BLaER1 (cell line): Measurements from ENCODE around the gene E2F2.
A peak's percentile ranks its signal among the peaks of the same experiment; 100 is the strongest.

Experiments
- H3K27ac ChIP-seq: shearing (Covaris generic); formaldehyde crosslinking; 2 replicates; pipeline ENCODE4 v1.8.1; 2022
- H3K27me3 ChIP-seq: shearing (Covaris generic); formaldehyde crosslinking; 2 replicates; pipeline ENCODE4 v1.8.1; 2022
- H3K36me3 ChIP-seq: shearing (Covaris generic); formaldehyde crosslinking; 2 replicates; pipeline ENCODE4 v1.8.1; 2022
- H3K4me1 ChIP-seq: shearing (Covaris generic); formaldehyde crosslinking; 2 replicates; pipeline ENCODE4 v1.8.1; 2022
- H3K4me2 ChIP-seq: shearing (Covaris generic); formaldehyde crosslinking; 2 replicates; pipeline ENCODE4 v1.8.1; 2022
- H3K4me3 ChIP-seq: shearing (Covaris generic); formaldehyde crosslinking; 2 replicates; pipeline ENCODE4 v1.8.1; 2022
- H3K9ac ChIP-seq: shearing (Covaris generic); formaldehyde crosslinking; 2 replicates; pipeline ENCODE4 v1.8.1; 2022
- H3K9me3 ChIP-seq: shearing (Covaris generic); formaldehyde crosslinking; 2 replicates; pipeline ENCODE4 v1.8.1; 2022
- H4K20me1 ChIP-seq: shearing (Covaris generic); formaldehyde crosslinking; 2 replicates; pipeline ENCODE4 v1.8.1; 2022
- Cebpa-rat ChIP-seq: shearing (Covaris generic); IDR thresholded peaks from 2 replicates; pipeline ENCODE4 v1.8.1; 2022

E2F2 gene, protein sequence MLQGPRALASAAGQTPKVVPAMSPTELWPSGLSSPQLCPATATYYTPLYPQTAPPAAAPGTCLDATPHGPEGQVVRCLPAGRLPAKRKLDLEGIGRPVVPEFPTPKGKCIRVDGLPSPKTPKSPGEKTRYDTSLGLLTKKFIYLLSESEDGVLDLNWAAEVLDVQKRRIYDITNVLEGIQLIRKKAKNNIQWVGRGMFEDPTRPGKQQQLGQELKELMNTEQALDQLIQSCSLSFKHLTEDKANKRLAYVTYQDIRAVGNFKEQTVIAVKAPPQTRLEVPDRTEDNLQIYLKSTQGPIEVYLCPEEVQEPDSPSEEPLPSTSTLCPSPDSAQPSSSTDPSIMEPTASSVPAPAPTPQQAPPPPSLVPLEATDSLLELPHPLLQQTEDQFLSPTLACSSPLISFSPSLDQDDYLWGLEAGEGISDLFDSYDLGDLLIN

DNA sequence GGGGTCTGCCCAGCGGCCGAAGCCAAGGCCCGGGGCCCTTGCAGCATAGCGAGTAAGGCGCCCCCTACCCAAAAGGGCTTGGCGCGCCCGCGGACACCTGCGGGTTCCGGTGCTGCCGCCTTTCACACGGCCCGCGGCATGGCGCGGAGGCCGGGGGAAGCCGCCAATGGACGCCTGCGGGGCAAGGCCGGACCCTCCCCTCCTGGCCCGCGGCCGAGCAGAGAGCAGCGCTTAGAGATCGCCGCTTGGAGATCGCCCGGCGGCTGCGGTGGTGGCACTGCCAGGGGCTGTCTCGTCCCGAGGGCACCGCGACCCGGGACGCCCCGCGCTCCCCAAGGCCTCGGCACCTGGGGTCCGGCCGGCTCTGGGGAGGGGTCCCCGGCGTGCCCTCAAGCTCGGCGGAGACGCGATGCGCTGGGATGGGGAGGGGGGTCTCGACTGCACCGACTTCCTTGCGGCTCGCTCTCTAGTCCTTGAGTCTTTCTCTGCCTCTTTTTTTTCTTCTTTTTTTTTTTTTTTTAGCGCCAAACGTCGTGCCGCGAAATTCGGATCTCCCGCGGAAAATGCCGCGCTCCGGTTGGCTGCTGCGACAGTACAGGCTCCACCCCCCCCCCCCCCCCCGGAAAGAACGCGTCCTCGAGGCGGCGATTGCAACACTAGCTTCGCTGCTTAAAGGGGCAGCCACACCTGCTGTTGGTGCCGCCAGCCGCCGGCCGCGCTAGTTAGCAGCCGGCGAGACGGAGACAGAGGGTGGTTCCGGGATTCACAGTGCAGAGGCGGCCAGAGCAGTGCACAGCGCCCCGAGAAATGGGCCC, at the start of gene E2F2:
Gene E2F2, minus strand, starts transcription at position 487 of the 815 bp plus-strand sequence. Its CDS starts 440 bp downstream, at position 47.
- H3K27ac ChIP-seq: peak within 1 kb of the TSS; percentile 100
- peak within 1 kb of the TSS; percentile 99 for H3K9ac ChIP-seq
- no peaks in the 10 kb centered on the region for H3K27me3 ChIP-seq
- H3K4me1 ChIP-seq: peaks cover 92% of the 10 kb centered on the region
- H3K4me3 ChIP-seq: peak within 1 kb of the TSS; percentile 91
- H4K20me1 ChIP-seq: peaks cover 13% of the 10 kb centered on the region; the same call in 1 of the 2 replicates
- H3K36me3 ChIP-seq: peaks cover 18% of the 10 kb centered on the region; the same call in 1 of the 2 replicates
- peak; percentile 96 for TF ChIP-seq Cebpa-rat
- peak within 1 kb of the TSS; percentile 94 for H3K4me2 ChIP-seq
- no peaks in the 10 kb centered on the region for H3K9me3 ChIP-seq

DNA sequence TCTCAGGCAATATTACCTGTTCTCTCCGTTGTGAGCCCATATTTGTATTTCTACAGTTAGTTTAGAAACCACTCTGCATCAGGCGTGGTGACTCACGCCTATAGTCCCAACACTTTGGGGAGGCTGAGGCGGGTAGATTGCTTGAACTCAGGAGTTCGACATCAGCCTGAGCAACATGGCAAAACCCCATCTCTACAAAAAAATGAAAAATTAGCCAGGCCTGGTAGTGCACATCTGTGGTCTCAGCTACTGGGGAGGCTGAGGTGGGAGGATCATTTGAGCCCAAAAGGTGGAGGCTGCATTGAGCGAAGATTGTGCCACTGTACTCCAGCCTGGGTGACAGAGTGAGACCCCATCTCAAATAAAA, 47.9 kb upstream of the E2F2 start:
- peaks cover 99% of the 10 kb centered on the region for H3K4me1 ChIP-seq
- no peaks in the 10 kb centered on the region for H3K9me3 ChIP-seq
- H3K4me3 ChIP-seq: no peak overlapping the region
- H3K9ac ChIP-seq: no peak overlapping the region
- H3K4me2 ChIP-seq: peak overlapping the region; percentile 75
- no peak for TF ChIP-seq Cebpa-rat
- no peaks in the 10 kb centered on the region for H3K36me3 ChIP-seq
- H4K20me1 ChIP-seq: no peaks in the 10 kb centered on the region
- peak overlapping the region; percentile 80; the same call in 1 of the 2 replicates for H3K27ac ChIP-seq
- H3K27me3 ChIP-seq: no peaks in the 10 kb centered on the region

DNA sequence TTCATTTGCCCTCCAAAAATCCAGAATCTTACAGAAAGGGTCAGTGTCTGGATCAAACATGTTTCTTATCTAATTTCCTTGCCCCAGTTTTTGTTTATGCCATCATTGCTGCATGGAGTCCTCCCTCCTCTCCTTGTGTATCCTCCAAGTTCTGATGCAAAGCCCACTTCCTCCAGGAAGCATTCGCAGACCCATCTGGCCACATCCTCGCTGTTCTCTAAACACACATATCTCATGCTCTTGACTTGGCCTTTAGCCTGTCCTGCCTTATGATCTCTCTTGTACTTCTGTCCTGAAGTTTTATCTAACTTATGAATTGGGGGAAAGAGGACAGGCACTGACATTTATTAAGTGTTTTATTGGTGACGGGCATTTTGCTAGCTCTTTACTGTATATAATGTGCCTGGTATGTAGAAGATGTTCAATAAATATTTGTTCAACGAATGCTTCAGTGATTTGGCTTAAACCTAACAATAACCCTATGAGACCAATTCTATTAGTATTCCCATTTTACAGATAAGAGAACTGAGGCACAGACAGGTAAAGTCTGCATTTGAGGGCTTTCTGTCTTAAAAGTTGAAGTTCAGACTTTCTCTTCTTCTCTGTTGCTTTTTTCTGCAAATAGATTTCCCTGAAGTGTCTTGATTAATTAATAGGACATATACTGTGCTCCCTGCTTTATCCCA, 47.4 kb upstream of the E2F2 start:
- Histone ChIP-seq H3K9me3 (no peaks in the 10 kb centered on the region), H3K4me3 (peak overlapping the region; percentile 24; the same call in 1 of the 2 replicates), H3K27ac (peak overlapping the region; percentile 80), H4K20me1 (no peaks in the 10 kb centered on the region), H3K4me1 (peaks cover 100% of the 10 kb centered on the region), H3K27me3 (no peaks in the 10 kb centered on the region), H3K9ac (peak overlapping the region; percentile 66), H3K36me3 (no peaks in the 10 kb centered on the region), H3K4me2 (peak overlapping the region; percentile 75)
- no peak for TF ChIP-seq Cebpa-rat

DNA sequence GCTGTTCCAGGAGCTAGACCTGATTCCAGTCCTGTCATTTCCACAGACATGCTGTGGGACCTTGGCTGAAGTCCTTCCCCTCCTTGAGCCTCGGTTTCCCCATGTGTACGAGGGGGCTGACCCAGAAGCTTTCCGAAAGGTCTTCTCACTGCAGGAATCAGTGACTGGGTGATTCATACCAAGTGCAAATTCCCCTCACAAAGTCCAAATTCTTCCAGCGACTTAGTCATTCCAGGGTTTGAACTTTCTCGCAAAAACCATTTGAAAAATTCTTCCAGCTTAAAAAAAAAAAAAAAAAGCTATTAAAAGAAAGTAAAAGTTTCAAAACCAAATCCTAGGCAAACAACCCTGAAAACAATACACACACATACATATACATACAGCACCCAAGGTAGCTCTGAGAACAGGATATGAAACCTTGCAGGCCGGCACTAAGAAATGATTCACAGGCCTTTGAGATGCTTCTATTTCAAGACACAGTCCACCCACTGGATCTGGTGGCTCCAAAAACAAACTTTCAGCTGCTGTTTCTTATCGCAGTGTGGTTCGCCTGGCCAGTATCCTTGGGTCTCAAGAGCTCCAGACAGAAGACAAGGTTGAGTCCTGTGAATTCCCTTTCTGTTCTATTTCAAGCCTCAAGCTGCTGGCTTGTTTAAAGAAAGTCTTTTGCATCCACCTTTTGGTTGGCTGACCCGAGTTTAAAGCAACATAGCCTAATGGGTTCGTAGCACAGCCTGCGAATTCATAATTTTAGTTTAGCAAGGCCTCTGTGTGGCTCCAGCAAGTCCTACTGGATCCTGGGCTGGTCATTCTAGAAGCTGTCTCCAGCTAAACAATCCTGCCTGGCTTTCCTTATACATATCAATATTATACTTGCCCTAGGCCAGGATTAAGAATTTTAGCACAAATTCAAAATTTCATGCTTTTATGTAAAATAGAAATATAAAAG, 46.3 kb upstream of the E2F2 start:
- H3K9me3 ChIP-seq: no peaks in the 10 kb centered on the region
- no peaks in the 10 kb centered on the region for H3K36me3 ChIP-seq
- no peaks in the 10 kb centered on the region for H4K20me1 ChIP-seq
- H3K9ac ChIP-seq: peak overlapping the region; percentile 66
- H3K4me1 ChIP-seq: peaks cover 99% of the 10 kb centered on the region
- H3K4me3 ChIP-seq: peak overlapping the region; percentile 24
- TF ChIP-seq Cebpa-rat: no peak
- peak overlapping the region; percentile 75 for H3K4me2 ChIP-seq
- peak overlapping the region; percentile 80 for H3K27ac ChIP-seq
- no peaks in the 10 kb centered on the region for H3K27me3 ChIP-seq

DNA sequence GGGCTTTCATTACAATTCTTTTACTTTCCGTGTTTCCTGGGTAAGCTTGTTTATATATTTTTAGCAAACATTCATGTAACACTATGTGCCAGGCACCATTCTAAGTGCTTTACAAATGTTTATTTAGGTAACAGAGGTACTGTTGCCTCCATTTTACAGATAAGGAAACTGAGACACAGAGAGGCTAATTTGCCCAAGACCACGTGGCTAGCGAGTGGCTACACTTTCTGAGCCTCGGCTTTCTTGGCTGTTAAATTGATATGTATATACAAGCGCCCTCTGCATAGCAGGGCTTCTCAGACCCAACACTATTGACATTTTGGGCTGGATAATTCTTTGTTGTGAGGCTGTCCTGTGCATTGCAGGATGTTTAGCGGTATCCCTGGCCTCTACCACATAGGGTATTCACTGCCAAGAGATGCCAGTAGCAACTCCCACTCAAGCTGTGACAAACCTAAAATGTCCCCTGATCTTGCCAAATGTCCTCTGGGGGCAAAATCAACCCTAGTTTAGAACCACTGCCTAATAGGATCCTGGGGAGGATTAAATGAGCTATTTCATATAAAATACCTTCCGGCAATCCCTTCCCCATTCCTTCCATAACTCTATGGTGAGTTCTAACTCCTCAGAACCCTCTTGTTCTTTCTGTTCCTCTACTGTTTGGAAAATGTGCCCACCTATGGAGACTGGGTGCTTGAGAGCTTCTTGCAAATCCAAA, 45.5 kb upstream of the E2F2 start:
- Histone ChIP-seq H3K36me3 (no peaks in the 10 kb centered on the region), H3K4me3 (peak overlapping the region; percentile 24), H4K20me1 (no peaks in the 10 kb centered on the region), H3K4me1 (peaks cover 90% of the 10 kb centered on the region), H3K27ac (peak overlapping the region; percentile 80), H3K9me3 (no peaks in the 10 kb centered on the region), H3K27me3 (no peaks in the 10 kb centered on the region), H3K4me2 (peak overlapping the region; percentile 75), H3K9ac (peak overlapping the region; percentile 66; the same call in 1 of the 2 replicates)
- TF ChIP-seq Cebpa-rat: no peak

DNA sequence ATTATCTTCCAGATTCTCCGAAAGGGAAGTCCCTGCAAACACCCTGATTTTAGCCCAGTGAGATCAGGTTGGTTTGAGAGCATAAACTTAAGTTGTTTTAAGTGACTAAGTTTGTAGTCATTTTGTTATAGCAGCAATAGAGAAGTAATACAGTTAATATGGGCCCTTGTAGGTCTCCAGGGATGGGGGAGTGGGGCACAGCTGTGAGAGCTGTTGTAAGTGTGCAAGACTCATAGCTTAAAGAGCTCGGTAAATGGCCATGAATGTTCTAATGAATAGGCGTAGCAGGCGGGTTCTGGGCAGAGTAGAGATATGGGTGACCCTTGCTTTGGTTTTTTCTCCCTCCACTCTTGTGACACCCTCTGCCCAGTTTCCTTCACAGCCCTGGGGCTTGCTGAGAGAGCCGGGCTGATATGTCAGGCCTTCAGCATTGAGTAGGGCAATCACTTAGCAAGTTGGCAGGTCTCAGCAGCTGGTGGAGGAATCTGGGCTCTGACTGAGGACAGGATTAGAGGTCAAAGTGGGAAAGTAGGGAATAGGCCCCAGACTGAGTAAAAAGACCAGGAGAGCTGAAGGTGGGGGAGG, 44.3 kb upstream of the E2F2 start:
- Histone ChIP-seq H3K36me3 (no peaks in the 10 kb centered on the region), H4K20me1 (no peaks in the 10 kb centered on the region), H3K27ac (peak overlapping the region; percentile 80), H3K4me2 (peak overlapping the region; percentile 75), H3K9me3 (no peaks in the 10 kb centered on the region), H3K4me3 (no peak overlapping the region), H3K4me1 (peaks cover 79% of the 10 kb centered on the region), H3K27me3 (no peaks in the 10 kb centered on the region), H3K9ac (peak overlapping the region; percentile 50; the same call in 1 of the 2 replicates)
- no peak for TF ChIP-seq Cebpa-rat

DNA sequence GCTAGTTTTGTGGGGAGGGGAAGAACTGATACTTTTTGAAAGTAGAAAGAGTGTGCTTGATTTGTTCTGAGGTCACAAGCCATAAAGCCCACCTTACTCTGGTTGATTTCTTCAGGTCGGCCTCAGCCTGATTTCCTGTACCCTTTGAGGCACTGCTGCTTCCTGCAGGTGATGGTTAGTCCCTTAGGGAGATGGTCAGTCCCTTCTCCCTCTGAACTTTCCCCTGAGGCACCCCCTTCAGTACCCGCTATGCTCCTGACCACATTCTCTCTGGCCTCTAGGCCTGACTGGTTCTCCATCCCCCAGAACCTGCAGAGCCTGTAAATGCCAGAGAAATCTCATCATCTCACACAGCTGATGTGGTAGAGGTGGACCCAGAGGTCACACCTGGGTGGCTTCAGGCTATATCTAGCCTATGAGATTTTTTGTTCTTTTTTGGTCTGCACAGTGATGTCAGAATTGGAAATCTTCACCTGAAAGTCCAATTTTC, 43.3 kb upstream of the E2F2 start:
- Histone ChIP-seq H3K4me2 (peak overlapping the region; percentile 75), H3K4me1 (peaks cover 73% of the 10 kb centered on the region)

More for the DNA sequence above, 43.3 kb upstream of the E2F2 start:
- H3K9ac ChIP-seq: 0 out of 2 replicates have a peak overlapping the region, but pooled peaks have one; percentile 15
- no peaks in the 10 kb centered on the region for H3K27me3 ChIP-seq
- no peak overlapping the region for H3K4me3 ChIP-seq
- H4K20me1 ChIP-seq: no peaks in the 10 kb centered on the region
- no peaks in the 10 kb centered on the region for H3K36me3 ChIP-seq
- no peaks in the 10 kb centered on the region for H3K9me3 ChIP-seq
- TF ChIP-seq Cebpa-rat: no peak
- peak overlapping the region; percentile 41; the same call in 1 of the 2 replicates for H3K27ac ChIP-seq
